Measurements from ENCODE around the gene SYT7. TPM values are rescaled to one million over a fixed set of nuclear protein-coding genes. Genes with fewer than 3 reads are reported as not detected.

Gene SYT7
- total and polyA plus RNA-seq, 3 donors from 2014 or later = 5.9 to 9.0 (median 8.7) TPM

DNA sequence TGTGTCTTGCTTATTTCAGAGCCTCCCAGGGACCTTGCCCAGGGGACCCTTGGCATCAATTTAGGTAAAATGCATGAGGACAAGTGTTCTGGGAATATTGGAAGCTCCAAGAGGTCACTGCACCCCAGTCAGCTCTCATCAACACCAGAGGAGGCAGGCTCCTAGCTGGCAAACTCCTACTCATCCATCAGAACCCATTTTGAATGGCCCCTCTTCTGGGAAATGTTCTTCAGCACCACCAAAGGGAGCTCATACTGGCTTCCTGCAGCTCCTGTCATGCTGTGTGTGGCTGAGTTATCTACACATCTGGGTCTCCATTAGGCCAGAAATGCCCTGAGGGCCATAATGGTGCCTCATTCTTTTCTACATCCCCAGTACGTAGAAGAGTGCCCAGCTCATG lies 54.6 kb downstream of the SYT7 start:
- Histone ChIP-seq H3K9me3 (no peaks in the 10 kb centered on the region), H3K4me3 (no peak overlapping the region), H3K4me1 (peaks cover 5% of the 10 kb centered on the region), H3K36me3 (ENCODE audit: low read depth, missing control alignments) (no peaks in the 10 kb centered on the region), H3K27ac (no peak overlapping the region), H3K27me3 (no peaks in the 10 kb centered on the region)
- intact Hi-C loops (cut with DNase I; ENCODE audit: low total_unique reads) = no loop called here
- no peak for DNase-seq
- WGBS, 2 donors = 100% methylated on average over 1 of the region's 1 CpG
- no peak for TF ChIP-seq POLR2A (IDR thresholded peaks at IDR 0.05)
- no peak for TF ChIP-seq CTCF (IDR thresholded peaks at IDR 0.05)

DNA sequence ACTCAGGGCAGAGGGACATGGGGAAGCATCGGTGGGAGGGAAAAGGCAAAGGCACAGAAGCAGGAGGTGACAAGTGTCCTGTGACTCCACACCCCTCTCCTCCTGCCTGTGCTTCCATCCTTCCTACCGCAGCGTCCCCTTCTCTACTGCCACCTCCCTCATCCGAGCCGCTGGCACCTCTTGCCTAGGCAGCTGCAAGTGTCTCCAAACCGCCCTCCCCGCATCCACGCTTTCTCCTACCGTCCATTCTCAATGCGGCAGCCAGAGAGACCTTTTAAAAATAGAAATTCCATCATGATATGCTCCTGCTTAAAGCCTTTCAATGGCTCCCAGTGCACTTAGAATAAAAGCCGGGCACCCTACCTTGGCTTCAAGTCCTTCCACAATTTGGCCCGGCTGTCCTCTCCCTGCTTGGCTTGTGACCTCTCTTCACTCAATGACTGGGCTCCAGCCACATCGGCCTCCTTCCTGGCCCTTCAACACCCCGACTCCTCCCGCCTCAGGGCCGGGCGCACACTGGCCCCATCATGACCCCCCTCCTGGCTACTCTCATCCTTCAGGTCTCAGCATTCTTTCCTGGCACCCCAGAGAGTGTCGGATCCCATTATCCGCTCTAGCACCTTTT lies 55.8 kb downstream of the SYT7 start:
- Histone ChIP-seq H3K4me3 (no peak overlapping the region), H3K9me3 (no peaks in the 10 kb centered on the region), H3K27ac (no peak overlapping the region), H3K27me3 (no peaks in the 10 kb centered on the region), H3K4me1 (peaks cover 5% of the 10 kb centered on the region), H3K36me3 (ENCODE audit: low read depth, missing control alignments) (no peaks in the 10 kb centered on the region)
- TF ChIP-seq POLR2A (IDR thresholded peaks at IDR 0.05) = no peak
- no peak for TF ChIP-seq CTCF (IDR thresholded peaks at IDR 0.05)
- intact Hi-C loops (cut with DNase I; ENCODE audit: low total_unique reads) = no loop called here
- DNase-seq = no peak
- 92% methylated on average over 18 to 19 of the region's 19 CpGs for WGBS, 2 donors

DNA sequence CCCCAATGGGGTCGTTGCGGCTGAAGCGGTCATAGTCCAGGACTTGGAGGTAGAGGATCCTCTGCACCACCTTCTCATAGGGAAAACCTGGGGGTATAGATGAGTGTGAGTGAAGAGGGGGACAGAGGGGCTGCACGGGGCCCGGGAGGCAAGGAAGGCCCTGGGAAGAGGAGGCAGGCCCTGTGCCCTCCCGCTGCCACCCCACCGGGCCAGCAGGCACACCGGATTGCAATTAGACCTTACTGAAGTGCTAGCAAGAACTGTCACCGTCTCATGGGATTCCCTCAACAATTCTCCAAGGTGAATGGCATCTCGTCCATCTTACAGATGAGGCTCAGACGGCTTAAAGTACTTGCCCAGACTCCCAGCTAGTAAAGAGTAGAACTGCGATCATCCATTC lies 56.4 kb downstream of the SYT7 start:
- Histone ChIP-seq H3K4me3 (no peak overlapping the region), H3K4me1 (peaks cover 1% of the 10 kb centered on the region), H3K36me3 (ENCODE audit: low read depth, missing control alignments) (no peaks in the 10 kb centered on the region), H3K9me3 (no peaks in the 10 kb centered on the region), H3K27me3 (no peaks in the 10 kb centered on the region), H3K27ac (no peak overlapping the region)
- DNase-seq = no peak
- 92 to 93% methylated on average over 9 to 12 of the region's 12 CpGs for WGBS, 2 donors
- intact Hi-C loops (cut with DNase I; ENCODE audit: low total_unique reads) = no loop called here
- TF ChIP-seq POLR2A (IDR thresholded peaks at IDR 0.05) (no peak), CTCF (IDR thresholded peaks at IDR 0.05) (no peak)

DNA sequence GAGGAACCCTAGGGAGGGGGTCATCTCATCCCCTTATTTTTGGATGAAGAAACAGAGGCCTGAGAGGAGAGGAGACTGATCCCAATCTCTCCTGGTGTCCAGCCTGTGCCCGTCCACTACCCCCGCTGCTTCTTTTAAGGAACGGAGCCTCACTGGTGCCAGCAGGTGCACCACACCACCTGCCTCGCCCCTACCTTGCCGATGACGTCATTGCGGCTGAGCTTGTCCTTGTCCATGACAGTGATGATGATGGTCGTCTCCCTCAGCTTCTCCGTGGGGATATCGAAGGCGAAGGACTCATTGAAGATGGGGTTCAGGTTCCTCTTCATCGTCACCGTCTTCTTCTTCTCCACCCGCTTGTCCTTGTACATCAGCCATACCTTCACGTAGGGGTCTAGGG lies 58.0 kb downstream of the SYT7 start:
- WGBS, 2 donors = 94 to 98% methylated on average over 15 of the region's 15 CpGs
- DNase-seq = no peak
- intact Hi-C loops (cut with DNase I; ENCODE audit: low total_unique reads) = no loop called here
- no peaks in the 10 kb centered on the region for H3K9me3 ChIP-seq
- H3K4me3 ChIP-seq = no peak overlapping the region
- H3K36me3 ChIP-seq (ENCODE audit: low read depth, missing control alignments) = no peaks in the 10 kb centered on the region
- no peaks in the 10 kb centered on the region for H3K4me1 ChIP-seq
- TF ChIP-seq CTCF (IDR thresholded peaks at IDR 0.05) (no peak), POLR2A (IDR thresholded peaks at IDR 0.05) (no peak)
- no peak overlapping the region for H3K27ac ChIP-seq
- H3K27me3 ChIP-seq = no peaks in the 10 kb centered on the region

Measured in testis (tissue), 3 donors.